HepG2 (cell line): ENCODE data around the gene TULP4. TPM values are rescaled to one million over a fixed set of nuclear protein-coding genes. Genes with fewer than 3 reads are reported as not detected.

ENCODE experiments used
- HNRNPUL1 ChIP-seq: fragments of 200-400 bp; formaldehyde crosslinking; IDR thresholded peaks from 2 replicates; pipeline ENCODE4 v1.6.1; 2017; ENCODE audit warnings: low read depth, mild to moderate bottlenecking, low read length, moderate library complexity
- KLF13 ChIP-seq: sonication (generic); formaldehyde crosslinking; IDR thresholded peaks from 2 replicates; pipeline ENCODE4 v1.4.0; 2020; ENCODE audit warnings: mild to moderate bottlenecking, missing genetic modification reagents
- RAD51 ChIP-seq: fragments of 450-650 bp; IDR thresholded peaks from 2 replicates; pipeline ENCODE4 v1.6.1; 2016; ENCODE audit warnings: borderline replicate concordance
- SALL2 ChIP-seq: sonication (generic); formaldehyde crosslinking; IDR thresholded peaks from 2 replicates; pipeline ENCODE4 v1.8.1; 2023; ENCODE audit warnings: mild to moderate bottlenecking, missing genetic modification reagents, inconsistent platforms
- SOX6 ChIP-seq, 2 experiments: fragments of 450-650 bp in 1 of 2; sonication (generic) in 1 of 2; formaldehyde crosslinking in 1 of 2; IDR thresholded peaks; 2 replicates each; pipeline versions ENCODE4 v1.4.0 to v1.6.1; 2017 to 2020; ENCODE audit warnings: antibody characterized with exemption in 1 of 2, mild to moderate bottlenecking in 1 of 2, missing genetic modification reagents in 1 of 2
- YY1 ChIP-seq: IDR thresholded peaks from 2 replicates; pipeline ENCODE4 v1.6.1; 2011; ENCODE audit warnings: low read length, low read depth, moderate library complexity, mild to moderate bottlenecking; ENCODE audit not compliant: insufficient read depth, insufficient replicate concordance
- ZNF282 ChIP-seq: fragments of 450-650 bp; IDR thresholded peaks from 2 replicates; pipeline ENCODE4 v1.6.1; 2018; ENCODE audit not compliant: partially characterized antibody
- ZNF326 ChIP-seq: sonication (generic); formaldehyde crosslinking; IDR thresholded peaks from 2 replicates; pipeline ENCODE4 v1.4.0; 2020; ENCODE audit warnings: missing genetic modification reagents, borderline replicate concordance
- ZNF510 ChIP-seq: sonication (generic); formaldehyde crosslinking; IDR thresholded peaks from 2 replicates; pipeline ENCODE4 v1.4.0; 2020; ENCODE audit warnings: low read depth, mild to moderate bottlenecking, missing genetic modification reagents
- polyA plus RNA-seq, 8 experiments: library from polyadenylated mRNA; depleted of rRNA in 3 of 8; stranded (reverse) in 7 of 8; unstranded in 1 of 8; fragments of >200 nt; fragmentation: Illumina TruSeq in 4 of 8; extraction: Trizol in 4 of 8; gene quantifications; 2 replicates each; pipeline versions ENCODE4 v1.2.1 to v1.2.3, GENCODE V29; 2011 to 2016; ENCODE audit warnings: low read depth in 4 of 8, missing spikeins in 1 of 8, mixed read lengths in 1 of 8; ENCODE audit not compliant: insufficient read depth in 1 of 8
- total RNA-seq, 5 experiments: library from RNA; depleted of rRNA; stranded (reverse); fragments of >200 nt; fragmentation: Illumina TruSeq; extraction: Trizol; gene quantifications; 2 replicates each; pipeline ENCODE4 v1.2.3, GENCODE V29; 2016; ENCODE audit warnings: low read depth in 1 of 5
- TF ChIP-seq, protein P1 (sequence below): sonication (generic); formaldehyde crosslinking; IDR thresholded peaks from 2 replicates; pipeline ENCODE4 v1.5.1; 2020; ENCODE audit warnings: missing genetic modification reagents, mild to moderate bottlenecking, borderline replicate concordance
- TF ChIP-seq, protein P2 (sequence below): sonication (generic); formaldehyde crosslinking; IDR thresholded peaks from 2 replicates; pipeline ENCODE4 v1.4.0; 2020; ENCODE audit warnings: missing genetic modification reagents, low read depth, mild to moderate bottlenecking, borderline replicate concordance
- TF ChIP-seq, protein P3 (sequence below): sonication (generic); formaldehyde crosslinking; IDR thresholded peaks from 2 replicates; pipeline ENCODE4 v1.9.0; 2021; ENCODE audit warnings: mild to moderate bottlenecking, missing genetic modification reagents
- TF ChIP-seq, protein P4 (sequence below): sonication (generic); formaldehyde crosslinking; IDR thresholded peaks from 2 replicates; pipeline ENCODE4 v1.9.0; 2021; ENCODE audit warnings: missing genetic modification reagents, borderline replicate concordance

TULP4 gene
- total and polyA plus RNA-seq, 2 of the 13 experiments (the other 11 are each of a cell fraction or from before 2014, with no cell fraction given): 21.1 to 122 TPM

DNA sequence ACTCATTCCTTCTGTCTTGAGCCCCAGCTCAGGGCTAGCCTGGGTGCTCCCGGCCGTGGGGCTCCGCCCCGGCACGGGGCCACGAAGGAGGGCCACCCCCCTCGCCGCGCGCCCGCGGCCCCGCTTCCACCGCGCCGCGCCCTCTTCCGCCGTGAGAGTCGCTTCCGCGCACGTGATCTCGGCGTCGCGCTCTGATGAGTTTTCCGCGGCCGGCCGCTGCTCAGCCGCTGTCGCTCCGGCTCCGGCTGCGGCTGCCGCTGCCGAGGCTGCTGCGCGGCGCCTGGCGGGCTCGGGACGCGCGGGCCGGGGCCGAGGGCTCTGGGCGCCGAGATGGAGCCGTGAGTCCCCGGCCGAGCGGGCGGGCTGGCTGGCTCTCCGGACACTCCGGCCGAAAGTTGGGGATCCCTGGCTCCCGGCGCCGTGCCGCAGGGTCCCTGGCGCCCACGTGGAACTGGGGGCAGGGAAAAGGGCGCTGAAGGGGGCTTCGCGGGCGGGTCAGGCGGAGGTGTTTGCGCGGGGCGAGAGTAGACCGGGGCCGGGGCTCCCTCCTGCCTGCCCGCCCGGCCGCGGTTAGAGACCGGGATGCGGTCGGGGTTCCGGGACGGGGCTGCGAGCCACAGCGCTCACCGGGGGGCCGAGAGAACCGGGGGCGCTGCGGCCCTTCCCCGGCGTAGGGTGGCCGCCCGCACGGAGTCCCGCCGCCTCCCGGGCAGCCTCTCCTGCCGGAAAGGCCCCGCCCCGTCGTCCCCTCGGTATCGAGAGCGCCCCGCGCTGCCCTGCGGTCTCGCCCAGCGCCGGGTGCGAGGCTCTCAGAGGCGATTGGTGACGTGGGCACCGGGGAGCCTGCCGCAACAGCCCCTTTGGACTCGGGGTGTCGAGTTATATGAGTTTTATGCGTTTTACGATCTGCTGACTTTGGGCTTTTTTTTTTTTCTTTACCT lies 247.9 kb downstream of the TULP4 start, which contains the start of gene TMEM181 (continued):
- TF ChIP-seq ZNF282 (no peak), YY1 (peak; percentile 73), SOX6 (IDR thresholded peaks at IDR 0.05) (no peak), SOX6 (CRISPR knock-in tag; IDR thresholded peaks at IDR 0.05) (peak; percentile 37), ZNF510 (CRISPR knock-in tag) (no peak), HNRNPUL1 (no peak), RAD51 (no peak), ZNF326 (no peak), KLF13 (0 out of 2 replicates have a peak, but pooled peaks have one; percentile 7), SALL2 (CRISPR knock-in tag) (peak; percentile 52; the same call in 1 of the 2 replicates)
- TF ChIP-seq, protein P1, sequence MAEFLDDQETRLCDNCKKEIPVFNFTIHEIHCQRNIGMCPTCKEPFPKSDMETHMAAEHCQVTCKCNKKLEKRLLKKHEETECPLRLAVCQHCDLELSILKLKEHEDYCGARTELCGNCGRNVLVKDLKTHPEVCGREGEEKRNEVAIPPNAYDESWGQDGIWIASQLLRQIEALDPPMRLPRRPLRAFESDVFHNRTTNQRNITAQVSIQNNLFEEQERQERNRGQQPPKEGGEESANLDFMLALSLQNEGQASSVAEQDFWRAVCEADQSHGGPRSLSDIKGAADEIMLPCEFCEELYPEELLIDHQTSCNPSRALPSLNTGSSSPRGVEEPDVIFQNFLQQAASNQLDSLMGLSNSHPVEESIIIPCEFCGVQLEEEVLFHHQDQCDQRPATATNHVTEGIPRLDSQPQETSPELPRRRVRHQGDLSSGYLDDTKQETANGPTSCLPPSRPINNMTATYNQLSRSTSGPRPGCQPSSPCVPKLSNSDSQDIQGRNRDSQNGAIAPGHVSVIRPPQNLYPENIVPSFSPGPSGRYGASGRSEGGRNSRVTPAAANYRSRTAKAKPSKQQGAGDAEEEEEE (CRISPR knock-in tag): no peak
- TF ChIP-seq, protein P2, sequence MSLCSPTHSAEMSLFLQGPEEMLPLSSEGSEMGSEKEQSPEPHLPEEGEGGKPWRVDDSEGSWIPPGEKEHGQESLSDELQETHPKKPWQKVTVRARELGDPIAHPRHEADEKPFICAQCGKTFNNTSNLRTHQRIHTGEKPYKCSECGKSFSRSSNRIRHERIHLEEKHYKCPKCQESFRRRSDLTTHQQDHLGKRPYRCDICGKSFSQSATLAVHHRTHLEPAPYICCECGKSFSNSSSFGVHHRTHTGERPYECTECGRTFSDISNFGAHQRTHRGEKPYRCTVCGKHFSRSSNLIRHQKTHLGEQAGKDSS (CRISPR knock-in tag): peak; percentile 29; the same call in 1 of the 2 replicates
- TF ChIP-seq, protein P3, sequence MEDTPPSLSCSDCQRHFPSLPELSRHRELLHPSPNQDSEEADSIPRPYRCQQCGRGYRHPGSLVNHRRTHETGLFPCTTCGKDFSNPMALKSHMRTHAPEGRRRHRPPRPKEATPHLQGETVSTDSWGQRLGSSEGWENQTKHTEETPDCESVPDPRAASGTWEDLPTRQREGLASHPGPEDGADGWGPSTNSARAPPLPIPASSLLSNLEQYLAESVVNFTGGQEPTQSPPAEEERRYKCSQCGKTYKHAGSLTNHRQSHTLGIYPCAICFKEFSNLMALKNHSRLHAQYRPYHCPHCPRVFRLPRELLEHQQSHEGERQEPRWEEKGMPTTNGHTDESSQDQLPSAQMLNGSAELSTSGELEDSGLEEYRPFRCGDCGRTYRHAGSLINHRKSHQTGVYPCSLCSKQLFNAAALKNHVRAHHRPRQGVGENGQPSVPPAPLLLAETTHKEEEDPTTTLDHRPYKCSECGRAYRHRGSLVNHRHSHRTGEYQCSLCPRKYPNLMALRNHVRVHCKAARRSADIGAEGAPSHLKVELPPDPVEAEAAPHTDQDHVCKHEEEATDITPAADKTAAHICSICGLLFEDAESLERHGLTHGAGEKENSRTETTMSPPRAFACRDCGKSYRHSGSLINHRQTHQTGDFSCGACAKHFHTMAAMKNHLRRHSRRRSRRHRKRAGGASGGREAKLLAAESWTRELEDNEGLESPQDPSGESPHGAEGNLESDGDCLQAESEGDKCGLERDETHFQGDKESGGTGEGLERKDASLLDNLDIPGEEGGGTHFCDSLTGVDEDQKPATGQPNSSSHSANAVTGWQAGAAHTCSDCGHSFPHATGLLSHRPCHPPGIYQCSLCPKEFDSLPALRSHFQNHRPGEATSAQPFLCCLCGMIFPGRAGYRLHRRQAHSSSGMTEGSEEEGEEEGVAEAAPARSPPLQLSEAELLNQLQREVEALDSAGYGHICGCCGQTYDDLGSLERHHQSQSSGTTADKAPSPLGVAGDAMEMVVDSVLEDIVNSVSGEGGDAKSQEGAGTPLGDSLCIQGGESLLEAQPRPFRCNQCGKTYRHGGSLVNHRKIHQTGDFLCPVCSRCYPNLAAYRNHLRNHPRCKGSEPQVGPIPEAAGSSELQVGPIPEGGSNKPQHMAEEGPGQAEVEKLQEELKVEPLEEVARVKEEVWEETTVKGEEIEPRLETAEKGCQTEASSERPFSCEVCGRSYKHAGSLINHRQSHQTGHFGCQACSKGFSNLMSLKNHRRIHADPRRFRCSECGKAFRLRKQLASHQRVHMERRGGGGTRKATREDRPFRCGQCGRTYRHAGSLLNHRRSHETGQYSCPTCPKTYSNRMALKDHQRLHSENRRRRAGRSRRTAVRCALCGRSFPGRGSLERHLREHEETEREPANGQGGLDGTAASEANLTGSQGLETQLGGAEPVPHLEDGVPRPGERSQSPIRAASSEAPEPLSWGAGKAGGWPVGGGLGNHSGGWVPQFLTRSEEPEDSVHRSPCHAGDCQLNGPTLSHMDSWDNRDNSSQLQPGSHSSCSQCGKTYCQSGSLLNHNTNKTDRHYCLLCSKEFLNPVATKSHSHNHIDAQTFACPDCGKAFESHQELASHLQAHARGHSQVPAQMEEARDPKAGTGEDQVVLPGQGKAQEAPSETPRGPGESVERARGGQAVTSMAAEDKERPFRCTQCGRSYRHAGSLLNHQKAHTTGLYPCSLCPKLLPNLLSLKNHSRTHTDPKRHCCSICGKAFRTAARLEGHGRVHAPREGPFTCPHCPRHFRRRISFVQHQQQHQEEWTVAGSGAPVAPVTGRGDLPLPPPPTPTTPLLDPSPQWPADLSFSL (CRISPR knock-in tag): no peak
- TF ChIP-seq, protein P4, sequence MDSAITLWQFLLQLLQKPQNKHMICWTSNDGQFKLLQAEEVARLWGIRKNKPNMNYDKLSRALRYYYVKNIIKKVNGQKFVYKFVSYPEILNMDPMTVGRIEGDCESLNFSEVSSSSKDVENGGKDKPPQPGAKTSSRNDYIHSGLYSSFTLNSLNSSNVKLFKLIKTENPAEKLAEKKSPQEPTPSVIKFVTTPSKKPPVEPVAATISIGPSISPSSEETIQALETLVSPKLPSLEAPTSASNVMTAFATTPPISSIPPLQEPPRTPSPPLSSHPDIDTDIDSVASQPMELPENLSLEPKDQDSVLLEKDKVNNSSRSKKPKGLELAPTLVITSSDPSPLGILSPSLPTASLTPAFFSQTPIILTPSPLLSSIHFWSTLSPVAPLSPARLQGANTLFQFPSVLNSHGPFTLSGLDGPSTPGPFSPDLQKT (CRISPR knock-in tag): no peak
